Measurements from ENCODE around the gene ITSN1.

Gene ITSN1

DNA sequence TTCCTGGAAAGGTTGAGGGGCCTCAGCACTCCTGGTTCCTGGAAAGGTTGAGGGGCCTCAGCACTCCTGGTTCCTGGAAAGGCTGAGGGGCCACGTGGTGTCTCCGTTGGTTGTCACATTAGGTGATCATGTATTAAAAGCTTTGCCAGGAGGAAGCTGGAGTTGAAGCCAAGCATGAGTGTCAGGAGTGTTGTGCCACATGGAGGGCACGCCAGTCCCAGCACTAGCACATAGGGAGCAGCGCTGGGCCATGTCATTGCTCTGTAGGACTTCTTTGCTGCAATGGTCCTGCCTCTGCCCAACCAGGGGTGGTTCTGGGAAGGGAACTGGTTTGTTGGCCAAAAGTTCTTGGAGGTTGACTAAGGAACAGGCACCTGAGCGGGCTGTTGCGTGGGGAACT lies 260.0 kb downstream of the ITSN1 start:
- H4K20me1 ChIP-seq (ENCODE audit: control insufficient read depth, insufficient read depth, low read depth, low read length), result no peaks in the 10 kb centered on the region
- H3K9me2 ChIP-seq (replicated peaks; ENCODE audit: control insufficient read depth, low read length), result no peaks in the 10 kb centered on the region
- H3K36me3 ChIP-seq (ENCODE audit: control insufficient read depth, low read length), result peaks cover 61% of the 10 kb centered on the region
- H3K4me2 ChIP-seq (ENCODE audit: low read length), result no peak overlapping the region
- no peaks in the 10 kb centered on the region for H3K9me3 ChIP-seq (ENCODE audit: control insufficient read depth, insufficient read depth, low read length)
- 0 out of 2 replicates have a peak, but pooled peaks cover 5% of the 10 kb centered on the region for H3F3A ChIP-seq (ENCODE audit: control insufficient read depth, insufficient read depth)
- H3K4me3 ChIP-seq (ENCODE audit: low read length), result no peak overlapping the region
- no peaks in the 10 kb centered on the region for H3K27me3 ChIP-seq (ENCODE audit: control insufficient read depth, low read length)
- no peaks in the 10 kb centered on the region for H3K79me2 ChIP-seq (ENCODE audit: control insufficient read depth, low read length)
- no peaks in the 10 kb centered on the region for H3K4me1 ChIP-seq (ENCODE audit: control insufficient read depth, low read length)
- H3K27ac ChIP-seq (ENCODE audit: low read depth, low read length), result no peak overlapping the region
- TF ChIP-seq EZH2phosphoT487 (IDR thresholded peaks at IDR 0.05; ENCODE audit: borderline replicate concordance, low read length) (no peak), CTCF (IDR thresholded peaks at IDR 0.05; ENCODE audit: low read depth, low read length, poor library complexity, severe bottlenecking) (no peak)

- Histone ChIP-seq H3K79me2 (ENCODE audit: control insufficient read depth, low read length) (no peaks in the 10 kb centered on the region), H4K20me1 (ENCODE audit: control insufficient read depth, insufficient read depth, low read depth, low read length) (no peaks in the 10 kb centered on the region), H3K36me3 (ENCODE audit: control insufficient read depth, low read length) (peaks cover 78% of the 10 kb centered on the region), H3F3A (ENCODE audit: control insufficient read depth, insufficient read depth) (0 out of 2 replicates have a peak, but pooled peaks cover 4% of the 10 kb centered on the region), H3K27ac (ENCODE audit: low read depth, low read length) (no peak overlapping the region), H3K4me1 (ENCODE audit: control insufficient read depth, low read length) (no peaks in the 10 kb centered on the region), H3K4me2 (ENCODE audit: low read length) (no peak overlapping the region), H3K9me2 (replicated peaks; ENCODE audit: control insufficient read depth, low read length) (no peaks in the 10 kb centered on the region), H3K27me3 (ENCODE audit: control insufficient read depth, low read length) (no peaks in the 10 kb centered on the region), H3K9me3 (ENCODE audit: control insufficient read depth, insufficient read depth, low read length) (no peaks in the 10 kb centered on the region), H3K4me3 (ENCODE audit: low read length) (no peak overlapping the region)
- TF ChIP-seq EZH2phosphoT487 (IDR thresholded peaks at IDR 0.05; ENCODE audit: borderline replicate concordance, low read length) (no peak), CTCF (IDR thresholded peaks at IDR 0.05; ENCODE audit: low read depth, low read length, poor library complexity, severe bottlenecking) (no peak)
These were observed 261.7 kb downstream of the ITSN1 start for GRCh38 chr21:33904041-33904440.

GRCh38 chr21:33908760-33909159 lies 266.5 kb downstream of the ITSN1 start:
- Histone ChIP-seq H3K27me3 (ENCODE audit: control insufficient read depth, low read length) (no peaks in the 10 kb centered on the region), H3K9me2 (replicated peaks; ENCODE audit: control insufficient read depth, low read length) (no peaks in the 10 kb centered on the region), H3K36me3 (ENCODE audit: control insufficient read depth, low read length) (peaks cover 99% of the 10 kb centered on the region), H3F3A (ENCODE audit: control insufficient read depth, insufficient read depth) (no peaks in the 10 kb centered on the region), H3K9me3 (ENCODE audit: control insufficient read depth, insufficient read depth, low read length) (no peaks in the 10 kb centered on the region), H4K20me1 (ENCODE audit: control insufficient read depth, insufficient read depth, low read depth, low read length) (no peaks in the 10 kb centered on the region), H3K4me1 (ENCODE audit: control insufficient read depth, low read length) (no peaks in the 10 kb centered on the region), H3K27ac (ENCODE audit: low read depth, low read length) (no peak overlapping the region), H3K79me2 (ENCODE audit: control insufficient read depth, low read length) (peaks cover 24% of the 10 kb centered on the region), H3K4me2 (ENCODE audit: low read length) (no peak overlapping the region), H3K4me3 (ENCODE audit: low read length) (no peak overlapping the region)
- TF ChIP-seq EZH2phosphoT487 (IDR thresholded peaks at IDR 0.05; ENCODE audit: borderline replicate concordance, low read length), result no peak
- TF ChIP-seq CTCF (IDR thresholded peaks at IDR 0.05; ENCODE audit: low read depth, low read length, poor library complexity, severe bottlenecking), result no peak

Measured in DOHH2 (cell line).